OCI-LY7 (cell line): Measurements from ENCODE around the gene ADGRF4. TPM values are rescaled to one million over a fixed set of nuclear protein-coding genes. Genes with fewer than 3 reads are reported as not detected.

ENCODE experiments used
- BruUV-seq: library from RNA; stranded (reverse); fragments of 400-500 nt; replicated peaks from 2 replicates; lab custom pipeline; 2021; lab: Mats Ljungman, UMichigan
- CTCF ChIA-PET: fragments of 300-600 bp; sonication (Branson Sonifier 250); formaldehyde crosslinking; loops from one replicate; lab custom pipeline; 2022; ENCODE audit warnings: antibody characterized with exemption; ENCODE audit not compliant: unreplicated experiment; lab: Charles Lee
- POLR2A ChIA-PET: fragments of 300-600 bp; sonication (Branson Sonifier 250); formaldehyde crosslinking; loops from one replicate; lab custom pipeline; 2022; ENCODE audit warnings: antibody characterized with exemption; lab: Charles Lee
- DNase-seq: peaks from one replicate; pipeline ENCODE4 v3.0.0-alpha.2; 2015; ENCODE audit warnings: low spot score
- H2AFZ ChIP-seq: fragments of 200-600 bp; sonication (generic), shearing (Covaris generic); 2 replicates; pipeline ENCODE4 v1.6.1; 2014; ENCODE audit warnings: mild to moderate bottlenecking, antibody characterized with exemption, low read length, moderate library complexity
- H3K27ac ChIP-seq: fragments of 200-600 bp; sonication (generic); 2 replicates; pipeline ENCODE4 v1.5.1; 2014; ENCODE audit warnings: mixed run types, low read depth, mild to moderate bottlenecking, moderate library complexity, low read length, inconsistent platforms; ENCODE audit not compliant: poor library complexity, severe bottlenecking
- H3K36me3 ChIP-seq: fragments of 200-600 bp; sonication (generic); 2 replicates; pipeline ENCODE4 v1.6.1; 2014; ENCODE audit warnings: mild to moderate bottlenecking, antibody characterized with exemption, low read length, moderate library complexity, mixed read lengths; ENCODE audit not compliant: insufficient read depth
- H3K4me1 ChIP-seq: fragments of 200-600 bp; sonication (generic); 2 replicates; pipeline ENCODE4 v1.5.1; 2014; ENCODE audit warnings: mild to moderate bottlenecking, low read length; ENCODE audit not compliant: insufficient read depth, poor library complexity, severe bottlenecking
- H3K4me2 ChIP-seq: fragments of 200-600 bp; sonication (generic); 2 replicates; pipeline ENCODE4 v1.6.1; 2014; ENCODE audit warnings: mild to moderate bottlenecking, low read length
- H3K4me3 ChIP-seq: fragments of 200-600 bp; sonication (generic); 2 replicates; pipeline ENCODE4 v1.5.1; 2014; ENCODE audit warnings: mild to moderate bottlenecking, low read depth, low read length; ENCODE audit not compliant: poor library complexity, severe bottlenecking
- H3K79me2 ChIP-seq: fragments of 200-600 bp; sonication (generic); 2 replicates; pipeline ENCODE4 v1.6.1; 2016; ENCODE audit warnings: low read depth, mild to moderate bottlenecking, low read length, moderate library complexity, mixed read lengths; ENCODE audit not compliant: insufficient read depth
- H3K9me2 ChIP-seq: fragments of 200-600 bp; sonication (generic); 2 replicates; pipeline ENCODE4 v1.6.1; 2016; ENCODE audit warnings: mild to moderate bottlenecking, low read length, mixed read lengths; ENCODE audit not compliant: insufficient read depth
- H3K9me3 ChIP-seq: fragments of 200-600 bp; sonication (generic); 2 replicates; pipeline ENCODE4 v1.6.1; 2014; ENCODE audit warnings: mild to moderate bottlenecking, mixed run types, low read length, mixed read lengths
- H4K20me1 ChIP-seq: fragments of 200-600 bp; sonication (generic); 2 replicates; pipeline ENCODE4 v1.6.1; 2014; ENCODE audit warnings: mild to moderate bottlenecking, antibody characterized with exemption, low read length, moderate library complexity, mixed read lengths; ENCODE audit not compliant: insufficient read depth
- EZH2phosphoT487 ChIP-seq: fragments of 200-600 bp; sonication (generic); IDR thresholded peaks from 2 replicates; pipeline ENCODE4 v1.6.1; 2018; ENCODE audit warnings: low read depth, borderline replicate concordance, mild to moderate bottlenecking, mixed run types, antibody characterized with exemption, low read length, moderate library complexity, mixed read lengths
- intact Hi-C: fragments of 100-400 bp; cut with micrococcal nuclease; formaldehyde crosslinking; loops from one replicate; pipeline ENCODE4 v1.10.0; 2022; ENCODE audit not compliant: unreplicated experiment
- total RNA-seq, 2 experiments: library from RNA; depleted of rRNA in 1 of 2; stranded (reverse); fragments of >200 nt in 1 of 2; shearing (Covaris generic) in 1 of 2; gene quantifications; 2 replicates each; pipeline ENCODE4 v1.2.3, GENCODE V29; 2014 to 2022
- TF ChIP-seq, protein P1 (sequence below): fragments of 200-600 bp; sonication (generic); conservative IDR thresholded peaks from 2 replicates; pipeline ENCODE4 v1.5.1; 2014; ENCODE audit warnings: mild to moderate bottlenecking, antibody characterized with exemption, low read length, moderate library complexity, mixed read lengths

ADGRF4 gene
- total RNA-seq, 2 experiments from 2014 or later: not detected

DNA sequence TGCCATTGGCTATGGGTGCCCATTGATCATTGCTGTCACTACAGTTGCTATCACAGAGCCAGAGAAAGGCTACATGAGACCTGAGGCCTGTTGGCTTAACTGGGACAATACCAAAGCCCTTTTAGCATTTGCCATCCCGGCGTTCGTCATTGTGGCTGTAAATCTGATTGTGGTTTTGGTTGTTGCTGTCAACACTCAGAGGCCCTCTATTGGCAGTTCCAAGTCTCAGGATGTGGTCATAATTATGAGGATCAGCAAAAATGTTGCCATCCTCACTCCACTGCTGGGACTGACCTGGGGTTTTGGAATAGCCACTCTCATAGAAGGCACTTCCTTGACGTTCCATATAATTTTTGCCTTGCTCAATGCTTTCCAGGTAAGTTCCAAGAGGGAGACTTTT, 16.4 kb downstream of the ADGRF4 start:
- Histone ChIP-seq H3K27ac (no peak overlapping the region), H3K36me3 (no peaks in the 10 kb centered on the region), H2AFZ (no peak overlapping the region), H3K9me2 (no peaks in the 10 kb centered on the region), H3K4me1 (no peaks in the 10 kb centered on the region), H3K79me2 (no peaks in the 10 kb centered on the region), H3K4me2 (no peak overlapping the region), H3K4me3 (no peak overlapping the region), H3K9me3 (no peaks in the 10 kb centered on the region), H4K20me1 (no peaks in the 10 kb centered on the region)
- POLR2A ChIA-PET: interaction anchor here (0.6 kb wide), 1 partner anchor 741 kb away, joined by 3 read pairs; no protein-coding TSS in a partner anchor
- intact Hi-C loops: no loop called here
- TF ChIP-seq EZH2phosphoT487: no peak
- no TSS peak for BruUV-seq
- CTCF ChIA-PET: no interaction called here
- no peak for DNase-seq

DNA sequence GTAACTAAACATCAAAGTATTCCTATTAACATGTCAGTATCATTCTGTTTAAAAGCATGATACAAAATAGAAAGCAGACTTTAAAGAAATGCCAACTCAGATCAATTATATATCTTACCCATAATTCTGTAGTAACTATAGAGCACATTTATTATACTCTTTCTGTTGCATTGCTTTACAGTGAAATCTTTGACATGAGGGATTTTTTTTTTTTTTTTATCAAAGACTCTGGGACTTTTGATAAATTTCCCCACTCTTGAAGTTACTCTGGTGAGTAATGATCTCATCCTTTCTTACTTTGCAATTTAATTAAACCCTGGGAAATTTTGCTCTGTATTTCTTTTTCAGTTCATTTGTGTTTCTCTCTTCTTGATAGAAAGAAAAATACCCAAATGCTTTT, 17.4 kb downstream of the ADGRF4 start:
- DNase-seq: no peak
- Histone ChIP-seq H3K79me2 (no peaks in the 10 kb centered on the region), H3K27ac (no peak overlapping the region), H2AFZ (no peak overlapping the region), H3K4me1 (no peaks in the 10 kb centered on the region), H3K9me3 (no peaks in the 10 kb centered on the region), H4K20me1 (no peaks in the 10 kb centered on the region), H3K36me3 (no peaks in the 10 kb centered on the region), H3K4me2 (no peak overlapping the region), H3K4me3 (no peak overlapping the region), H3K9me2 (no peaks in the 10 kb centered on the region)
- BruUV-seq: no TSS peak
- POLR2A ChIA-PET: no interaction called here
- TF ChIP-seq, protein P1, sequence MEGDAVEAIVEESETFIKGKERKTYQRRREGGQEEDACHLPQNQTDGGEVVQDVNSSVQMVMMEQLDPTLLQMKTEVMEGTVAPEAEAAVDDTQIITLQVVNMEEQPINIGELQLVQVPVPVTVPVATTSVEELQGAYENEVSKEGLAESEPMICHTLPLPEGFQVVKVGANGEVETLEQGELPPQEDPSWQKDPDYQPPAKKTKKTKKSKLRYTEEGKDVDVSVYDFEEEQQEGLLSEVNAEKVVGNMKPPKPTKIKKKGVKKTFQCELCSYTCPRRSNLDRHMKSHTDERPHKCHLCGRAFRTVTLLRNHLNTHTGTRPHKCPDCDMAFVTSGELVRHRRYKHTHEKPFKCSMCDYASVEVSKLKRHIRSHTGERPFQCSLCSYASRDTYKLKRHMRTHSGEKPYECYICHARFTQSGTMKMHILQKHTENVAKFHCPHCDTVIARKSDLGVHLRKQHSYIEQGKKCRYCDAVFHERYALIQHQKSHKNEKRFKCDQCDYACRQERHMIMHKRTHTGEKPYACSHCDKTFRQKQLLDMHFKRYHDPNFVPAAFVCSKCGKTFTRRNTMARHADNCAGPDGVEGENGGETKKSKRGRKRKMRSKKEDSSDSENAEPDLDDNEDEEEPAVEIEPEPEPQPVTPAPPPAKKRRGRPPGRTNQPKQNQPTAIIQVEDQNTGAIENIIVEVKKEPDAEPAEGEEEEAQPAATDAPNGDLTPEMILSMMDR: no peak
- no peak for TF ChIP-seq EZH2phosphoT487
- CTCF ChIA-PET: no interaction called here
- intact Hi-C loops: no loop called here

DNA sequence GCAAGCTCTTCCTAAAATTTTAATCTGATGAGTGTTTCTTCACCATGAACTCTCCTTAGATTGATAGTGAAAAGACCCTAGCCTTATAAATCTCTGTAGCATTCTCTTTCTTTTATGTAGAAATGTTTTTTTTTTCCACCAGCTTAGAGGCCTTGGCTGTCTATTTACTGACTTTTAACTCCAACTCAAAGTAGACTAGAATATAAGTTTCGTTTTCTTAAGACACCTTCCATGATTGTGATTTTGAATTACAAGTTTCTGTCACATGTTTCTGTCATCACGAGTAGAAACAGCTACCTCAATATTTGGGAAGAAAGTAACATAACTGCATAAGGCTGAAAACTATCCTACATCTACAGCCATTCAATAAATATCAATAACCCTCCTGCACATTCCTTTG, 17.8 kb downstream of the ADGRF4 start:
- CTCF ChIA-PET: no interaction called here
- H3K27ac ChIP-seq: no peak overlapping the region

More for the DNA sequence above, 17.8 kb downstream of the ADGRF4 start:
- no peak for DNase-seq
- no peaks in the 10 kb centered on the region for H3K9me2 ChIP-seq
- no peaks in the 10 kb centered on the region for H3K36me3 ChIP-seq
- no TSS peak for BruUV-seq
- intact Hi-C loops: no loop called here
- no peak overlapping the region for H2AFZ ChIP-seq
- no peak overlapping the region for H3K4me3 ChIP-seq
- no peaks in the 10 kb centered on the region for H4K20me1 ChIP-seq
- H3K79me2 ChIP-seq: no peaks in the 10 kb centered on the region
- POLR2A ChIA-PET: no interaction called here
- no peaks in the 10 kb centered on the region for H3K4me1 ChIP-seq
- TF ChIP-seq, protein P1: no peak
- no peaks in the 10 kb centered on the region for H3K9me3 ChIP-seq
- H3K4me2 ChIP-seq: no peak overlapping the region
